K562 (cell line): ENCODE data around the gene SLC35G4. TPM values are rescaled to one million over a fixed set of nuclear protein-coding genes. Genes with fewer than 3 reads are reported as not detected.

ENCODE experiments used
- ATAC-seq: fragments of 200-7000 bp; cut with Tn5 transposase; 3 replicates; pipeline ENCODE4 v1.9.1; 2020; ENCODE audit warnings: moderate library complexity
- BruUV-seq: library from RNA; stranded (reverse); fragments of 400-500 nt; replicated peaks from 2 replicates; lab custom pipeline; 2021; lab: Mats Ljungman, UMichigan
- CTCF ChIA-PET: fragments of 300-600 bp; formaldehyde crosslinking; extraction: SDS; loops from one replicate; lab custom pipeline; 2021; ENCODE audit warnings: low intra/inter-chr PET ratio; lab: Yijun Ruan, JAX
- POLR2A ChIA-PET: fragments of 300-600, 350-650 bp; sonication (Branson Sonifier 250); formaldehyde crosslinking; extraction: SDS; loops from one replicate; lab custom pipeline; 2021; ENCODE audit warnings: antibody characterized with exemption, inconsistent platforms; lab: Yijun Ruan, JAX
- DNase-seq, 4 experiments: peaks; one replicate each; pipeline versions ENCODE4 v3.0.0 to v3.0.0-alpha.2; 2011 to 2018; ENCODE audit warnings: low spot score in 3 of 4, mixed read lengths in 3 of 4; ENCODE audit errors: extremely low read depth in 1 of 4
- FAIRE-seq: peaks from 2 replicates; lab custom pipeline; 2011; peaks lifted over from hg19 to GRCh38; lab: Jason Lieb, UNC
- H2AFZ ChIP-seq: 2 replicates; pipeline ENCODE4 v1.6.0; 2011; ENCODE audit warnings: low read depth, low read length, control low read depth, inconsistent platforms
- H3K27ac ChIP-seq: fragments of 200-600 bp; 3 replicates; pipeline ENCODE4 v1.8.0; 2011; ENCODE audit warnings: low read depth, mild to moderate bottlenecking, control low read depth, inconsistent platforms, low read length, moderate library complexity, mixed read lengths; ENCODE audit errors: extremely low read depth
- H3K27me3 ChIP-seq, 2 experiments: fragments of 300-600 bp in 1 of 2; 2 replicates in 1 of 2; 3 replicates in 1 of 2; pipeline versions ENCODE4 v1.6.0 to v1.8.0; 2011; ENCODE audit warnings: inconsistent platforms in 2 of 2, low read length in 2 of 2, mild to moderate bottlenecking in 1 of 2, mixed read lengths in 1 of 2, moderate library complexity in 1 of 2; ENCODE audit not compliant: control insufficient read depth in 2 of 2, insufficient read depth in 2 of 2
- H3K36me3 ChIP-seq: fragments of 300-600 bp; 3 replicates; pipeline ENCODE4 v1.8.0; 2011; ENCODE audit warnings: mild to moderate bottlenecking, low read length, inconsistent platforms; ENCODE audit not compliant: control insufficient read depth, insufficient read depth
- H3K4me1 ChIP-seq, 2 experiments: fragments of 200-600 bp in 1 of 2; replicated peaks in 1 of 2; 2 replicates in 1 of 2; 3 replicates in 1 of 2; pipeline versions ENCODE4 v1.5.1 to v1.8.0; 2011; ENCODE audit warnings: inconsistent platforms in 2 of 2, low read length in 2 of 2, mild to moderate bottlenecking in 1 of 2, mixed read lengths in 1 of 2, moderate library complexity in 1 of 2; ENCODE audit not compliant: control insufficient read depth in 2 of 2, insufficient read depth in 2 of 2
- H3K4me2 ChIP-seq: 2 replicates; pipeline ENCODE4 v1.6.1; 2011; ENCODE audit warnings: low read length, control low read depth, inconsistent platforms, mixed read lengths; ENCODE audit not compliant: insufficient read depth
- H3K4me3 ChIP-seq: fragments of 200-600 bp; sonication (generic), shearing (Covaris generic); 2 replicates; pipeline ENCODE4 v1.5.1; 2016; ENCODE audit warnings: control low read depth, inconsistent platforms
- H3K79me2 ChIP-seq: fragments of 200-600 bp; 3 replicates; pipeline ENCODE4 v1.8.0; 2011; ENCODE audit warnings: low read length, inconsistent platforms; ENCODE audit not compliant: control insufficient read depth, insufficient read depth
- H3K9ac ChIP-seq, 2 experiments: 2 replicates each; pipeline versions ENCODE4 v1.6.0 to v1.6.1; 2011; ENCODE audit warnings: low read depth in 2 of 2, low read length in 2 of 2, control low read depth in 1 of 2, inconsistent platforms in 1 of 2, mild to moderate bottlenecking in 1 of 2, mixed read lengths in 1 of 2; ENCODE audit not compliant: insufficient read depth in 1 of 2
- H3K9me1 ChIP-seq: one replicate; pipeline ENCODE4 v1.6.0; 2011; ENCODE audit warnings: inconsistent platforms, mild to moderate bottlenecking, low read length, moderate library complexity; ENCODE audit not compliant: control insufficient read depth, insufficient read depth
- H3K9me3 ChIP-seq: replicated peaks from 2 replicates; pipeline ENCODE4 v1.5.1; 2011; ENCODE audit warnings: low read depth, low read length, inconsistent platforms; ENCODE audit not compliant: control insufficient read depth, insufficient read depth
- H4K20me1 ChIP-seq: replicated peaks from 2 replicates; pipeline ENCODE4 v1.6.1; 2011; ENCODE audit warnings: low read length, inconsistent platforms, mixed read lengths; ENCODE audit not compliant: control insufficient read depth, insufficient read depth
- BHLHE40 ChIP-seq: IDR thresholded peaks from 2 replicates; pipeline ENCODE4 v1.6.1; 2011; ENCODE audit warnings: low read length, improper control_type of control experiment
- FUS ChIP-seq: fragments of 200-400 bp; formaldehyde crosslinking; optimal IDR thresholded peaks from 2 replicates; pipeline ENCODE3; 2017; ENCODE audit warnings: low read depth, low read length
- GABPA ChIP-seq: fragments of 200-800 bp; sonication (Bioruptor generic); conservative IDR thresholded peaks from 2 replicates; pipeline ENCODE4 v1.6.1; 2016; ENCODE audit warnings: low read depth, missing genetic modification characterization, missing compliant biosample characterization
- GTF2F1 ChIP-seq: IDR thresholded peaks from 2 replicates; pipeline ENCODE4 v1.6.1; 2011; ENCODE audit warnings: low read depth, low read length, improper control_type of control experiment
- HOXB6 ChIP-seq: fragments of 250-450 bp; sonication (Bioruptor Pico); IDR thresholded peaks from 2 replicates; pipeline ENCODE4 v1.5.1; 2022; ENCODE audit warnings: mild to moderate bottlenecking, borderline replicate concordance
- NBN ChIP-seq: fragments of 450-650 bp; IDR thresholded peaks from 2 replicates; pipeline ENCODE4 v1.6.1; 2016; ENCODE audit warnings: low read depth, mild to moderate bottlenecking
- RBBP5 ChIP-seq: fragments of 200-600 bp; sonication (generic); IDR thresholded peaks from 2 replicates; pipeline ENCODE4 v1.6.1; 2012; ENCODE audit warnings: borderline replicate concordance, mild to moderate bottlenecking, low read length, control low read depth, inconsistent platforms; ENCODE audit not compliant: insufficient read depth, poor library complexity, severe bottlenecking
- SETDB1 ChIP-seq: IDR thresholded peaks from one replicate; pipeline ENCODE4 v1.6.1; 2012; ENCODE audit warnings: low read length, control low read depth, inconsistent platforms
- TAF15 ChIP-seq: fragments of 200-400 bp; formaldehyde crosslinking; IDR thresholded peaks from 2 replicates; pipeline ENCODE4 v1.6.1; 2017; ENCODE audit warnings: mild to moderate bottlenecking, low read depth, low read length, moderate library complexity
- TCFL5 ChIP-seq: fragments of 250-450 bp; sonication (Bioruptor Pico); conservative IDR thresholded peaks from 2 replicates; pipeline ENCODE4 v1.6.1; 2021; ENCODE audit warnings: mild to moderate bottlenecking, moderate library complexity, matching md5 sums
- ZC3H8 ChIP-seq: fragments of 450-650 bp; IDR thresholded peaks from 2 replicates; pipeline ENCODE4 v1.6.1; 2017
- ZNF140 ChIP-seq: fragments of 250-450 bp; sonication (Bioruptor Pico); IDR thresholded peaks from 2 replicates; pipeline ENCODE4 v1.8.0; 2021; ENCODE audit warnings: moderate library complexity, mild to moderate bottlenecking, inconsistent platforms
- WGBS: fragments of 100-300 bp; shearing (Covaris generic); methylation state at CpG from one replicate; pipeline ENCODE4 v1.1.6; 2016; ENCODE audit warnings: low coverage, mixed read lengths; ENCODE audit not compliant: insufficient coverage; ENCODE audit errors: missing lambda C conversion rate; 5-methylcytosine and 5-hydroxymethylcytosine counted together
- in situ Hi-C: fragments of 300-500 bp; cut with MboI; formaldehyde crosslinking; loops from 4 replicates; pipeline ENCODE4 v1.15.0; 2018; ENCODE audit warnings: inconsistent platforms, mixed read lengths
- intact Hi-C: fragments of 100-400 bp; cut with micrococcal nuclease; formaldehyde crosslinking; loops from 2 replicates; pipeline ENCODE4 v1.14.2; 2022
- polyA plus RNA-seq, 8 experiments: library from polyadenylated mRNA; depleted of rRNA in 4 of 8; stranded (reverse) in 5 of 8; unstranded in 3 of 8; fragments of >200 nt; fragmentation: Nextera tagmentation in 2 of 8; fragmentation: Illumina TruSeq in 1 of 8; extraction: Ambion mirVana in 2 of 8; extraction: Trizol in 1 of 8; gene quantifications; 2 replicates each; pipeline versions ENCODE4 v1.2.1 to v1.2.3, GENCODE V29; 2011 to 2014; ENCODE audit warnings: inconsistent platforms in 1 of 8, missing spikeins in 1 of 8
- total RNA-seq, 7 experiments: library from RNA; depleted of rRNA in 6 of 7; stranded (reverse); fragments of >200 nt in 6 of 7; fragmentation: Illumina TruSeq in 2 of 7; extraction: Trizol in 2 of 7; gene quantifications; 2 replicates each; pipeline versions ENCODE4 v1.2.1 to v1.2.3, GENCODE V29; 2011 to 2021; ENCODE audit warnings: low replicate concordance in 1 of 7
- TF ChIP-seq, protein P1 (sequence below): sonication (generic); formaldehyde crosslinking; IDR thresholded peaks from 2 replicates; pipeline ENCODE4 v1.8.0; 2022; ENCODE audit warnings: missing genetic modification reagents, mild to moderate bottlenecking, borderline replicate concordance
- TF ChIP-seq, protein P2 (sequence below), 2 experiments: fragments of 450-650 bp; IDR thresholded peaks; 2 replicates each; pipeline ENCODE4 v1.6.1; 2018; ENCODE audit warnings: mild to moderate bottlenecking in 2 of 2, low read depth in 1 of 2; ENCODE audit not compliant: partially characterized antibody in 2 of 2
- TF ChIP-seq, protein P3 (sequence below): fragments of 250-450 bp; sonication (Bioruptor Pico); IDR thresholded peaks from 2 replicates; pipeline ENCODE4 v1.5.0; 2021
- TF ChIP-seq, protein P4 (sequence below): fragments of 450-650 bp; formaldehyde crosslinking; IDR thresholded peaks from 2 replicates; pipeline ENCODE4 v1.4.0; 2020; ENCODE audit warnings: mild to moderate bottlenecking, moderate library complexity

SLC35G4 gene
- total and polyA plus RNA-seq, 9 of the 15 experiments (the other 6 are each of a cell fraction or from before 2014, with no cell fraction given) = not detected

DNA sequence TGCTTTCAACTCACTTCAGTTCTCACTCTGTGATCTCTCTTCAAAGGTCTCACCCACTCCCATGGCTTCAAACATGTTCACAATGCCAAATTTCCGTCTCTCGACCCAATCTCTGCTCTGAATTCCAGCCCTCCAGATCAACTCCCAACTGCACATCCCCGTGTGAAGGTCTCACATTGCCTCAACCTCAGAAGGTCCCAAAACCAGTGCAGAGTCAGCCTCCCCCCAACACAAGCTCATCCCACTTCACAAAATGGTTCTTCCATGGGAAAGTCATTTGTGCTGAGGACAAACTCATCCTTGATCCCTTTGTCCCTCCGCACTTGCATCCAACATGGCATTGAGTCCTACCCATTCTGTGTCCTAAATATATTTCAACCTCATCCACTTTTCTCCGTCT lies 48.6 kb downstream of the SLC35G4 start:
- DNase-seq = no peak
- H2AFZ ChIP-seq = no peak overlapping the region
- H3K79me2 ChIP-seq = no peaks in the 10 kb centered on the region
- no peak for TF ChIP-seq SETDB1
- TF ChIP-seq ZNF140 = no peak
- TF ChIP-seq, protein P1, sequence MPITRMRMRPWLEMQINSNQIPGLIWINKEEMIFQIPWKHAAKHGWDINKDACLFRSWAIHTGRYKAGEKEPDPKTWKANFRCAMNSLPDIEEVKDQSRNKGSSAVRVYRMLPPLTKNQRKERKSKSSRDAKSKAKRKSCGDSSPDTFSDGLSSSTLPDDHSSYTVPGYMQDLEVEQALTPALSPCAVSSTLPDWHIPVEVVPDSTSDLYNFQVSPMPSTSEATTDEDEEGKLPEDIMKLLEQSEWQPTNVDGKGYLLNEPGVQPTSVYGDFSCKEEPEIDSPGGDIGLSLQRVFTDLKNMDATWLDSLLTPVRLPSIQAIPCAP (CRISPR knock-in tag) = no peak
- TF ChIP-seq GTF2F1 = no peak
- TF ChIP-seq TCFL5 (CRISPR knock-in tag) = no peak
- no peak for TF ChIP-seq ZC3H8
- no peak for TF ChIP-seq RBBP5
- no peak for TF ChIP-seq TAF15
- TF ChIP-seq FUS = no peak
- TF ChIP-seq HOXB6 (CRISPR knock-in tag) = no peak
- TF ChIP-seq, protein P2, sequence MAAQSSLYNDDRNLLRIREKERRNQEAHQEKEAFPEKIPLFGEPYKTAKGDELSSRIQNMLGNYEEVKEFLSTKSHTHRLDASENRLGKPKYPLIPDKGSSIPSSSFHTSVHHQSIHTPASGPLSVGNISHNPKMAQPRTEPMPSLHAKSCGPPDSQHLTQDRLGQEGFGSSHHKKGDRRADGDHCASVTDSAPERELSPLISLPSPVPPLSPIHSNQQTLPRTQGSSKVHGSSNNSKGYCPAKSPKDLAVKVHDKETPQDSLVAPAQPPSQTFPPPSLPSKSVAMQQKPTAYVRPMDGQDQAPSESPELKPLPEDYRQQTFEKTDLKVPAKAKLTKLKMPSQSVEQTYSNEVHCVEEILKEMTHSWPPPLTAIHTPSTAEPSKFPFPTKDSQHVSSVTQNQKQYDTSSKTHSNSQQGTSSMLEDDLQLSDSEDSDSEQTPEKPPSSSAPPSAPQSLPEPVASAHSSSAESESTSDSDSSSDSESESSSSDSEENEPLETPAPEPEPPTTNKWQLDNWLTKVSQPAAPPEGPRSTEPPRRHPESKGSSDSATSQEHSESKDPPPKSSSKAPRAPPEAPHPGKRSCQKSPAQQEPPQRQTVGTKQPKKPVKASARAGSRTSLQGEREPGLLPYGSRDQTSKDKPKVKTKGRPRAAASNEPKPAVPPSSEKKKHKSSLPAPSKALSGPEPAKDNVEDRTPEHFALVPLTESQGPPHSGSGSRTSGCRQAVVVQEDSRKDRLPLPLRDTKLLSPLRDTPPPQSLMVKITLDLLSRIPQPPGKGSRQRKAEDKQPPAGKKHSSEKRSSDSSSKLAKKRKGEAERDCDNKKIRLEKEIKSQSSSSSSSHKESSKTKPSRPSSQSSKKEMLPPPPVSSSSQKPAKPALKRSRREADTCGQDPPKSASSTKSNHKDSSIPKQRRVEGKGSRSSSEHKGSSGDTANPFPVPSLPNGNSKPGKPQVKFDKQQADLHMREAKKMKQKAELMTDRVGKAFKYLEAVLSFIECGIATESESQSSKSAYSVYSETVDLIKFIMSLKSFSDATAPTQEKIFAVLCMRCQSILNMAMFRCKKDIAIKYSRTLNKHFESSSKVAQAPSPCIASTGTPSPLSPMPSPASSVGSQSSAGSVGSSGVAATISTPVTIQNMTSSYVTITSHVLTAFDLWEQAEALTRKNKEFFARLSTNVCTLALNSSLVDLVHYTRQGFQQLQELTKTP (IDR thresholded peaks at IDR 0.05; ENCODE audit: low read depth in 1 of 2, partially characterized antibody in 2 of 2) = no peak
- no peak for TF ChIP-seq GABPA
- TF ChIP-seq NBN = no peak
- TF ChIP-seq, protein P3, sequence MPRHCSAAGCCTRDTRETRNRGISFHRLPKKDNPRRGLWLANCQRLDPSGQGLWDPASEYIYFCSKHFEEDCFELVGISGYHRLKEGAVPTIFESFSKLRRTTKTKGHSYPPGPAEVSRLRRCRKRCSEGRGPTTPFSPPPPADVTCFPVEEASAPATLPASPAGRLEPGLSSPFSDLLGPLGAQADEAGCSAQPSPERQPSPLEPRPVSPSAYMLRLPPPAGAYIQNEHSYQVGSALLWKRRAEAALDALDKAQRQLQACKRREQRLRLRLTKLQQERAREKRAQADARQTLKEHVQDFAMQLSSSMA (CRISPR knock-in tag) = no peak
- no peak for TF ChIP-seq BHLHE40
- TF ChIP-seq, protein P4, sequence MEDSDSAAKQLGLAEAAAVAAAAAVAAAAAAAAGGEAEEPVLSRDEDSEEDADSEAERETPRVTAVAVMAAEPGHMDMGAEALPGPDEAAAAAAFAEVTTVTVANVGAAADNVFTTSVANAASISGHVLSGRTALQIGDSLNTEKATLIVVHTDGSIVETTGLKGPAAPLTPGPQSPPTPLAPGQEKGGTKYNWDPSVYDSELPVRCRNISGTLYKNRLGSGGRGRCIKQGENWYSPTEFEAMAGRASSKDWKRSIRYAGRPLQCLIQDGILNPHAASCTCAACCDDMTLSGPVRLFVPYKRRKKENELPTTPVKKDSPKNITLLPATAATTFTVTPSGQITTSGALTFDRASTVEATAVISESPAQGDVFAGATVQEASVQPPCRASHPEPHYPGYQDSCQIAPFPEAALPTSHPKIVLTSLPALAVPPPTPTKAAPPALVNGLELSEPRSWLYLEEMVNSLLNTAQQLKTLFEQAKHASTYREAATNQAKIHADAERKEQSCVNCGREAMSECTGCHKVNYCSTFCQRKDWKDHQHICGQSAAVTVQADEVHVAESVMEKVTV (CRISPR knock-in tag) = no peak

More for the DNA sequence above, 48.6 kb downstream of the SLC35G4 start:
- ChIA-PET CTCF (no interaction called here), POLR2A (interaction anchor here (0.8 kb wide), 1 partner anchor 8 kb away, joined by 3 read pairs; no protein-coding TSS in a partner anchor)
- ATAC-seq (no peak), FAIRE-seq (no peak)
- intact Hi-C loops (loop anchor here (5.0 to 10.0 kb wide), 5 partner anchors 69 to 377 kb away; no protein-coding TSS in a partner anchor), in situ Hi-C loops (loop anchor here (10.0 kb wide), 2 partner anchors 377 to 587 kb away; no protein-coding TSS in a partner anchor)
- no peak overlapping the region for H3K9ac ChIP-seq
- no peaks in the 10 kb centered on the region for H3K4me1 ChIP-seq
- H3K9me1 ChIP-seq = no peaks in the 10 kb centered on the region
- WGBS = 0% methylated on average over 5 of the region's 5 CpGs
- peaks cover 17 to 35% of the 10 kb centered on the region in 2 experiments; a peak in 3 of 5 replicates for H3K27me3 ChIP-seq
- 0 out of 2 replicates have a peak, but pooled peaks cover 3% of the 10 kb centered on the region for H4K20me1 ChIP-seq
- H3K9me3 ChIP-seq = no peaks in the 10 kb centered on the region
- no peak overlapping the region for H3K4me3 ChIP-seq
- H3K4me2 ChIP-seq = no peak overlapping the region
- H3K36me3 ChIP-seq = no peaks in the 10 kb centered on the region
- BruUV-seq = no TSS peak
- no peak overlapping the region for H3K27ac ChIP-seq
